LoVo (cell line): ENCODE results near the gene AOC3.
A peak's percentile ranks its signal among the peaks of the same experiment; 100 is the strongest.

Source experiments
- DNase-seq: peaks from one replicate; pipeline ENCODE4 v3.0.0-alpha.2; 2016; ENCODE audit warnings: low spot score

Gene AOC3

DNA sequence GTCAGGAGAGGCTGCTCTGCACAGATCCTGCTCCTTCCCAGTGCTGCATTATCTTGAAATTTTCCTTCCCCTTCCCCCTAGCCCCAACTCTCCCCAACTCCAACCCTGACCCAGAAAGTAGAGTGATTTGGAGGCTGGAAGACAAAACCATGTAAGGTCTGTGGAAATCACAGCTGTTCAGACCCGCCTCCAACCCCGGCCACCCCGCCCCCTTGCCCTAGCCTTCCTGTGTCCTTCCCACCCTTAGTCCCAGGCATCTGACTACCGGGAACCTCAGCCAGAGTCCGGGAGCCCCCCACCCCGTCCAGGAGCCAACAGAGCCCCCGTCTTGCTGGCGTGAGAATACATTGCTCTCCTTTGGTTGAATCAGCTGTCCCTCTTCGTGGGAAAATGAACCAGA is at the start of gene AOC3:
TSS of gene AOC3 (plus strand) at position 246 of the 400 bp plus-strand sequence. CDS start at position 391, 145 bp downstream.
- DNase-seq = no peak

- DNase-seq = peak; percentile 41
Measured at GRCh38 chr17:42803074-42803883, 47.7 kb upstream of the AOC3 start.

- DNase-seq = no peak
Measured at GRCh38 chr17:42804918-42805367, 46.1 kb upstream of the AOC3 start.

- DNase-seq = no peak
Measured at GRCh38 chr17:42806249-42806648, 44.8 kb upstream of the AOC3 start.

- no peak for DNase-seq
Measured at GRCh38 chr17:42809250-42809649, 41.7 kb upstream of the AOC3 start.

GRCh38 chr17:42814633-42815399 is 36.2 kb upstream of the AOC3 start:
- no peak for DNase-seq

DNA sequence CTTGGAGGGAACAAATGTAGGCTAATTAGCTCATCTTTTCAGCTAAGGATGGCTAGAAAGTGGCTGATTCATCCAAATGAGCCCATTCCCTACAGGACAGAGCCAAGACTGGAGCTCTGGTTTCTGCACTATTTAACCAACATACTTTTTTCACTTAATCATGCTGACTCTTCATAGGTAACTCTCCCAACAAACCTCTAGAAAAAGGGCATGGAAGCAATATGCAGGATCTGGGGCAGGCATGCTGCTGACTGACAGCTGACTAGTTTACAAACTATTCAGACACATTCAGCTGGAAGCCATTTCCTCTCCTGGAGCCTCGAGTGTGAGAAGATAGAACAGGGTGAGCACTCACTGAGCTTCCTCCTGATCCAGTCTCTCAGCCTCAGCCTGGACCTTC is 33.1 kb upstream of the AOC3 start:
- no peak for DNase-seq

- no peak for DNase-seq
Measured at GRCh38 chr17:42818379-42818778, 32.6 kb upstream of the AOC3 start.

GRCh38 chr17:42819939-42820535 is 31.0 kb upstream of the AOC3 start:
- DNase-seq = peak; percentile 46

- DNase-seq = no peak
Measured at GRCh38 chr17:42821176-42821575, 29.8 kb upstream of the AOC3 start.

- DNase-seq = no peak
Measured at GRCh38 chr17:42827472-42827871, 23.5 kb upstream of the AOC3 start.

DNA sequence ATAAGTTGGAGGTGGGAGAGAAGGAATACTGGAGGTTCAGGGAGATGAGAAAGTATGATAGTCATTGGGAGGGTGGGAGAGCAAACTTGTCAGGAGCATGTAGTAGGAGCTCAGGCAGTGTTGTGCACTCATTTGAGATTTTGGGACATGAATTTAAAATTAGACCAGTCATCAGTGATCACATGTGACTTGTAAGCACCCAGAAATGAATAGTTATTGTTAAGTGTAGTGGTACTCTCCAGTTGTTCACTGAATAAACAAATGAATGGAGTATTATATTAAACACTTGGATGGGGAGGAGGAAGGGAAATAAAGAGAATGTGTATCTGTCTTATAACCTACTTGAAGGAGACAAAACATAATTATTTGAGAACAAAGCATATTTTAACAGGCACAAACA is 20.0 kb upstream of the AOC3 start:
- no peak for DNase-seq

DNA sequence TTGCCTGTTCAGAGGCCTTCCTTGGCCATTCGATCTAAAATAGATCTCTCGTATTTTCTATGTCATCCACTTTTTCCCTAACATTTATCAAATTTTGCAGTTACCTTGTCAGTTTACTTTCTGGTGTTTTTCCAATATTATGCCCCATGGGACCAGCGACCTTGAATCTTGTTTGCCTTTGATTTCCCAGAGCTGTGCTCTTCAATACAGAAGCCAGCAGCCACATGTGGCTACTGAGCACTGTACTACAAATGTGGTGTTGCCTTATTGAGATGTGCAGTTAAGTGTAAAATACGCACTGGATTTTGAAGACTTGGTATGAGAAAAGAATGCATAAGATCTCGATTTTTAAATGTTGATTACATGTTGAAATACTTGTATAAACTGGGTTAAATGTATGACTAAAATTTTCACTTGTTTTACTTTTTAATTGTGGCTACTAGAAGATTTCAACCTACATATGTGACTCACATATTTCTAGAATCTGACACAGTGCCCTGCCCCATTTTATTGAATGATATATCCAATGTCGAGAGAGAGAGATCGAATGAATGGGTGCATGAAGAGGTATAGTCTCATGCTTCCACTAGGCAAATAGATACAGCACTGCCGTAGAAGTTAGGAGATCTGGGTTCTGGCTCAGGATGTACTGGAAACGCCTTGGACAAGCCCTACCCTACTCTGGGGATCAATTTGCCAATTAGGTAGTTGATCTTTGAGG is 18.6 kb upstream of the AOC3 start:
- peak; percentile 22 for DNase-seq

GRCh38 chr17:42832934-42833766 is 17.8 kb upstream of the AOC3 start, which contains the start of gene PSME3:
PSME3 (plus strand) TSS chr17:42833397; CDS start chr17:42833632, 235 bp downstream.
- DNase-seq = peak; percentile 91

DNA sequence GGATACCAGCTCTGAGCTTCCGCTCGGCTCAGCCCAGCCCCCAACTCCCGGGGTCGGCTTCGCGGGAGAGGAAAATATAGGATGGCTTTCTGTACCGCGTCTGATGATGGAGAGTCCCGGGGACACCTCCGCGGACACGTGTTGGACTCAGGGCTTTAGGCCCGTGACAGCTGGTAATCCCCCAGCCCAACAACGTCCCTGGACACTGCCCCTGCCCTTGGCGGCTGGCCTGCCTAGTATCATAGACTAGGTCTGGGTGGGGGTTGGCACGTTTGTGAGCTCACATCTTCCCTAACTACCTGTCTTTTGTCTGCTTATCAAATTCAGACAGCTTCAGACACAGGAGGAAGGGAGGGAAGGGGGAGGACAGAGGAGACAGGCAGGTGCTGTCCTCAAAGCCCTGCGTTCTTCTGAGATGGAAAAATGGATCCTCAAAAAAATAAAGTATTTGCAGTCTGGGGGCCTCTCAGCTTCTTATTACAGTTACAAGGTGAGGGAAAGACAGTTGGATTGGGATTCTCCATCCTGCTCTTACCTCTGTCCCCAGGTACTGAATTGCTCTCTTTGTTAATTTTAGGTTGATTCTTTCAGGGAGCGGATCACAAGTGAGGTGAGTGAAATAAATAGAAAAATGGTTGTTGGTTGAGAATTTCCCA is 17.1 kb upstream of the AOC3 start:
- DNase-seq = no peak

- no peak for DNase-seq
Measured at GRCh38 chr17:42835732-42836131, 15.3 kb upstream of the AOC3 start.

GRCh38 chr17:42841975-42842685 is 8.9 kb upstream of the AOC3 start:
- no peak for DNase-seq

GRCh38 chr17:42843358-42843934 is 7.6 kb upstream of the AOC3 start:
- DNase-seq = peak; percentile 27

DNA sequence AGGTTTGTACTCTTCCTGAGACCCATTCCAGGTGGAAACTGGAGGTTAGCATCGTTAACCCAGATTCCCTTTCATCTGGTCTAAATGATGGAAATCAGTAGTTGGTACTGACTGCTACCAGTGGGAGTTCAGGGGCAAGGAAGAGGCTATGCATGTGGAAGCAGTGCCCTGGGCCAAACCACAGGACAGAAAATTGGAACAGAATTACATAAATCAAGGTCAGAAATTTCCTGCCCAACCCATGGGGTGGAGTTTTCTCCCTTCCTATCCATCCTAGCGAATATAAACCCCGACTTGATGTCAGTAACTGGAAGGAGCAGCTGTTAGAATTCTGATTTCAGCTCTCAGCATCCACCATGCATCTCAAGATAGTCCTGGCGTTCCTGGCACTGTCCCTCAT is 6.7 kb upstream of the AOC3 start, which contains the start of gene AOC2:
TSS of gene AOC2 (plus strand) at position 310 of the 400 bp plus-strand sequence. CDS start at position 357, 47 bp downstream.
- DNase-seq = no peak
